GM21825 (cell line): ENCODE data around the gene GLB1L2.

ENCODE experiments used
- ATAC-seq: cut with Tn5 transposase; IDR thresholded peaks from one replicate; pipeline ENCODE4 v1.9.1; 2021; ENCODE audit warnings: mild to moderate bottlenecking, moderate library complexity; ENCODE audit not compliant: unreplicated experiment

GLB1L2 gene

DNA sequence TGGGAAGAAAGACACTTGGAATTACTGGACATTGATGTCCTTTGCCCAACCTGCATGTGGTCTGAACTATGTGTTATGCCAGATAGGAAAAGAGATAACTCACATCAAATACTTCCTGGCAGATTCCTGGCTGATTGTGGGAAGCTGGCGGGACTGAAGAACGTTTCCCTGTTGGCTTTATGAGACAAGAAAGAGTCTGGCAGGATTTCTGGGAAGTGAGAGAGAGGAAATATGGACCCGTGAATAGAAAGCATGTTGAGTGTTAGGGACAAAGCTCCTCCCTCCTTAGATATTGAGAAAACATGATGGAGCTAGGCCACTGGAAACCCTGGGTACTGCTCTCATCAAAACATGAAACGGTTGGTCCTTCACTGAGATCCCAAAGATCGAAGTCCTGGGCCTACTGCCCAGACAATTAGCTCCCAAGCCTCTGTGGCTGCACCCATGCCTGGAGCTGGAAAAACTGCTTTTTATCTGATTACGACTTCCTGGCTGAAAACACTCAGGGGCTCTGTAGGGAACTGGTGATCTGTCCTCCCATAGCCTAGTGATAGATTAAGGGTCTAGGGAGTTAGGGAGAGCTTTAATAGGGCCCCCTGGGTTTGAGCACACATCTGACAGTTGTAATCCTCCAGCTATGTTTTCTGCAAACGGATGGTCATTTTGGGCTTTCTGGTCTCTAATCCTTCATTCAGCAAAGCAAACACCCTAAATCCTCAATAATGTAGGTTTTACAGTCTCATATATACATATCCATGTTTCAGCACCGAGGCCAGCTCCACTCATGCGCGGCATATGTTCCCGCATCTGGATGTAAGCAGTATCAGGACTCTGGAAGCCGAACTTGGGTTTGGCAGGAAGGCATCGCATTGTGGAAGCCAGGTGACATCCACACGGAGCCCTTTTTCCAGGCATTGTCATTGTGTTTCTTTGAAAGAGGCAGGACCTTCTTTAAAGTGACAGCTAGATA, 86.4 kb downstream of the GLB1L2 start:
- ATAC-seq = no peak

DNA sequence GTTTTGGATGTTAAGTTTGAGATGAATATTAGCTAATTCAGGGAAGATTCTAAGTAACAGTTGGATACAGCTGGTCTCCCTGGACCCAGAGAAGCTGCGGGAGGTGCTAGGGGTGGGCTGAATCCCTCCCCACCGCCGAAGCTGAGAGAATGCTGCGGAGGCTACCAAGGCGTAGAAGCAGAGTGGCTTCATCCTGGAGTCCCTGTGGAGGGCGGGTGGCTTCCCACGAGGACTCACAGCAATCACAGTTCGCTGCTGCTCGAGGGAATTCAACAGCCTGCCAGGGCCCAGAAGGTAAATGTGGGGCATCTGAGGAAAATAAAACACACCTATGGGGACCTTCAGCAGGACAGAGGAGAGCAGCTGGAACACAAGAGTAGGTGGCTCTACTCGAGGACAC, 91.3 kb downstream of the GLB1L2 start:
- ATAC-seq = no peak

DNA sequence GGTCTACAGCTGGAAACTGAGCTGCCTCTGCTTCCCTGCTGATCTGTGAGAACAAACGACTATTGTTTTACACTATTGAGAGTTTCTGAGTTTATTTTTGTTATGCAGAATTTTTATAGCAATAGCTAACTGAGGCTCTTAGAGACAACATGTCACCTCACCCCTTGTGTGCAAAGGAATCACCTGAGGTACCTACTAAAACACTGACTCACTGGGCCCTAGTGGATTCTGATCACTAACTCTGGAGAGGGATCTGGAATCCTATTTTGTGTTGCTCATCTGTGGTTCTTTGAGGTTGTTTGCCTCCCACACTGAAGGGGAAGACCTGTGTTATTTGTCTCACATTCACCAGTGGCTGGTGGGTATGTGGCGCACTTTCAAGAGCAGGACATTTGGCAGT, 93.6 kb downstream of the GLB1L2 start:
- no peak for ATAC-seq
